NCI-H1417 treated with DMSO at 0.1 percent for 48 hours (cell line): ENCODE data around the gene APOE.
A peak's percentile ranks its signal among the peaks of the same experiment; 100 is the strongest.

Experiments used
- DNase-seq: peaks from one replicate; lab custom pipeline; 2025; lab: John Stamatoyannopoulos, UW

Gene APOE

GRCh38 chr19:44954278-44954648 is 48.7 kb downstream of the APOE start:
- DNase-seq, result no peak

GRCh38 chr19:44954649-44955504 is 49.3 kb downstream of the APOE start, which contains the start of gene CLPTM1:
CLPTM1 (plus strand) TSS chr19:44955380; CDS start chr19:44955396, 16 bp downstream.
- DNase-seq, result peak; percentile 69

- DNase-seq, result no peak
Observed at GRCh38 chr19:44955505-44956439, 50.2 kb downstream of the APOE start.

GRCh38 chr19:44957526-44957925 is 51.9 kb downstream of the APOE start:
- DNase-seq, result no peak

- no peak for DNase-seq
Observed at GRCh38 chr19:44958090-44958489, 52.5 kb downstream of the APOE start.
